BLaER1 treated with 17β-estradiol and CSF1 and Interleukin-3, amounts not matched to agents 10 nM and 100 nM (cell line): Measurements from ENCODE around the gene RASL11B.

Experiments used
- H3K27ac ChIP-seq, 11 experiments: shearing (Covaris generic); formaldehyde crosslinking; 2 replicates each; pipeline ENCODE4 v1.8.1; 2022
- H3K27me3 ChIP-seq, 11 experiments: shearing (Covaris generic); formaldehyde crosslinking; 2 replicates each; pipeline ENCODE4 v1.8.1; 2022
- H3K36me3 ChIP-seq, 11 experiments: shearing (Covaris generic); formaldehyde crosslinking; 2 replicates each; pipeline ENCODE4 v1.8.1; 2022
- H3K4me1 ChIP-seq, 10 experiments: shearing (Covaris generic); formaldehyde crosslinking; 2 replicates each; pipeline ENCODE4 v1.8.1; 2022
- H3K4me2 ChIP-seq, 11 experiments: shearing (Covaris generic); formaldehyde crosslinking; 2 replicates each; pipeline ENCODE4 v1.8.1; 2022
- H3K4me3 ChIP-seq, 10 experiments: shearing (Covaris generic); formaldehyde crosslinking; 2 replicates each; pipeline ENCODE4 v1.8.1; 2022
- H3K9ac ChIP-seq, 11 experiments: shearing (Covaris generic); formaldehyde crosslinking; 2 replicates each; pipeline ENCODE4 v1.8.1; 2022
- H3K9me3 ChIP-seq, 11 experiments: shearing (Covaris generic); formaldehyde crosslinking; replicated peaks in 1 of 11; 2 replicates each; pipeline ENCODE4 v1.8.1; 2022
- H4K20me1 ChIP-seq, 11 experiments: shearing (Covaris generic); formaldehyde crosslinking; 2 replicates each; pipeline ENCODE4 v1.8.1; 2022
- Cebpa-rat ChIP-seq, 11 experiments: shearing (Covaris generic); IDR thresholded peaks; 2 replicates each; pipeline ENCODE4 v1.8.1; 2022

The RASL11B gene

GRCh38 chr4:52865300-52865699 lies 3.2 kb downstream of the RASL11B start:
- Histone ChIP-seq H3K4me1 (peaks cover 8 to 19% (median 15%) of the 10 kb centered on the region in 10 experiments; a peak in 17 of 20 replicates), H3K27me3 (peaks cover 30 to 35% (median 32%) of the 10 kb centered on the region in 11 experiments), H3K9ac (no peak overlapping the region), H3K36me3 (peaks cover 0 to 8% (median 0%) of the 10 kb centered on the region in 11 experiments; a peak in 5 of 22 replicates), H3K4me3 (no peak overlapping the region), H3K4me2 (no peak overlapping the region), H4K20me1 (peaks cover 0 to 4% (median 0%) of the 10 kb centered on the region in 11 experiments; a peak in 1 of 22 replicates), H3K9me3 (peaks cover 11 to 26% (median 15%) of the 10 kb centered on the region in 11 experiments; a peak in 19 of 22 replicates), H3K27ac (no peak overlapping the region)
- TF ChIP-seq Cebpa-rat (IDR thresholded peaks at IDR 0.05), result no peak

GRCh38 chr4:52866734-52867133 lies 4.6 kb downstream of the RASL11B start:
- no peak overlapping the region for H3K4me3 ChIP-seq
- H4K20me1 ChIP-seq, result peaks cover 0 to 4% (median 0%) of the 10 kb centered on the region in 11 experiments; a peak in 1 of 22 replicates
- H3K27ac ChIP-seq, result no peak overlapping the region
- peaks cover 15 to 21% (median 18%) of the 10 kb centered on the region in 11 experiments for H3K27me3 ChIP-seq
- H3K4me1 ChIP-seq, result peaks cover 1 to 10% (median 8%) of the 10 kb centered on the region in 10 experiments; a peak in 17 of 20 replicates
- no peak for TF ChIP-seq Cebpa-rat (IDR thresholded peaks at IDR 0.05)
- H3K4me2 ChIP-seq, result no peak overlapping the region
- no peak overlapping the region for H3K9ac ChIP-seq
- H3K9me3 ChIP-seq, result peaks cover 9 to 16% (median 11%) of the 10 kb centered on the region in 11 experiments; a peak in 18 of 22 replicates
- H3K36me3 ChIP-seq, result peaks cover 6 to 19% (median 12%) of the 10 kb centered on the region in 11 experiments; a peak in 14 of 22 replicates

GRCh38 chr4:52867163-52867562 lies 5.0 kb downstream of the RASL11B start:
- peaks cover 5 to 12% (median 7%) of the 10 kb centered on the region in 11 experiments; a peak in 18 of 22 replicates for H3K9me3 ChIP-seq
- no peak overlapping the region for H3K27ac ChIP-seq
- no peak overlapping the region for H3K4me3 ChIP-seq
- H3K27me3 ChIP-seq, result peaks cover 11 to 17% (median 14%) of the 10 kb centered on the region in 11 experiments
- no peak overlapping the region for H3K9ac ChIP-seq
- peaks cover 0 to 8% (median 6%) of the 10 kb centered on the region in 10 experiments; a peak in 15 of 20 replicates for H3K4me1 ChIP-seq
- H4K20me1 ChIP-seq, result peaks cover 0 to 4% (median 0%) of the 10 kb centered on the region in 11 experiments; a peak in 1 of 22 replicates
- H3K36me3 ChIP-seq, result peaks cover 6 to 24% (median 14%) of the 10 kb centered on the region in 11 experiments; a peak in 15 of 22 replicates
- no peak for TF ChIP-seq Cebpa-rat (IDR thresholded peaks at IDR 0.05)
- H3K4me2 ChIP-seq, result no peak overlapping the region

GRCh38 chr4:52868133-52868532 lies 6.0 kb downstream of the RASL11B start:
- Histone ChIP-seq H3K9ac (no peak overlapping the region), H4K20me1 (no peaks in the 10 kb centered on the region), H3K27ac (no peak overlapping the region), H3K4me1 (no peaks in the 10 kb centered on the region; a peak in 1 of 20 replicates), H3K27me3 (peaks cover 1 to 7% (median 4%) of the 10 kb centered on the region in 11 experiments; a peak in 21 of 22 replicates), H3K4me3 (no peak overlapping the region), H3K9me3 (peaks cover 0 to 2% (median 0%) of the 10 kb centered on the region in 11 experiments; a peak in 4 of 22 replicates), H3K36me3 (peaks cover 6 to 33% (median 17%) of the 10 kb centered on the region in 11 experiments; a peak in 15 of 22 replicates), H3K4me2 (no peak overlapping the region)
- TF ChIP-seq Cebpa-rat (IDR thresholded peaks at IDR 0.05), result no peak

GRCh38 chr4:52869196-52869595 lies 7.1 kb downstream of the RASL11B start:
- TF ChIP-seq Cebpa-rat (IDR thresholded peaks at IDR 0.05), result no peak
- H3K9ac ChIP-seq, result no peak overlapping the region
- H4K20me1 ChIP-seq, result no peaks in the 10 kb centered on the region
- H3K27me3 ChIP-seq, result no peaks in the 10 kb centered on the region
- no peaks in the 10 kb centered on the region for H3K9me3 ChIP-seq
- H3K27ac ChIP-seq, result no peak overlapping the region
- H3K4me3 ChIP-seq, result no peak overlapping the region
- H3K36me3 ChIP-seq, result peaks cover 6 to 43% (median 23%) of the 10 kb centered on the region in 11 experiments; a peak in 16 of 22 replicates
- H3K4me1 ChIP-seq, result no peaks in the 10 kb centered on the region
- no peak overlapping the region for H3K4me2 ChIP-seq

GRCh38 chr4:52869656-52870055 lies 7.5 kb downstream of the RASL11B start:
- TF ChIP-seq Cebpa-rat (IDR thresholded peaks at IDR 0.05), result no peak
- peaks cover 6 to 45% (median 24%) of the 10 kb centered on the region in 11 experiments; a peak in 16 of 22 replicates for H3K36me3 ChIP-seq
- no peak overlapping the region for H3K9ac ChIP-seq
- H3K9me3 ChIP-seq, result no peaks in the 10 kb centered on the region
- H3K27me3 ChIP-seq, result no peaks in the 10 kb centered on the region
- no peaks in the 10 kb centered on the region for H4K20me1 ChIP-seq
- no peak overlapping the region for H3K4me3 ChIP-seq
- H3K4me1 ChIP-seq, result no peaks in the 10 kb centered on the region
- H3K27ac ChIP-seq, result no peak overlapping the region
- no peak overlapping the region for H3K4me2 ChIP-seq

GRCh38 chr4:52870225-52870624 lies 8.1 kb downstream of the RASL11B start:
- H3K9me3 ChIP-seq, result no peaks in the 10 kb centered on the region
- H3K4me3 ChIP-seq, result no peak overlapping the region
- no peaks in the 10 kb centered on the region for H3K27me3 ChIP-seq
- no peak overlapping the region for H3K27ac ChIP-seq
- no peak for TF ChIP-seq Cebpa-rat (IDR thresholded peaks at IDR 0.05)
- H3K4me1 ChIP-seq, result no peaks in the 10 kb centered on the region
- peaks cover 6 to 45% (median 24%) of the 10 kb centered on the region in 11 experiments; a peak in 16 of 22 replicates for H3K36me3 ChIP-seq
- H3K4me2 ChIP-seq, result no peak overlapping the region
- no peak overlapping the region for H3K9ac ChIP-seq
- H4K20me1 ChIP-seq, result no peaks in the 10 kb centered on the region

GRCh38 chr4:52873191-52873590 lies 11.1 kb downstream of the RASL11B start:
- no peak for TF ChIP-seq Cebpa-rat (IDR thresholded peaks at IDR 0.05)
- H3K4me2 ChIP-seq, result no peak overlapping the region
- H3K27ac ChIP-seq, result no peak overlapping the region
- H3K4me3 ChIP-seq, result no peak overlapping the region
- peaks cover 0 to 15% (median 8%) of the 10 kb centered on the region in 10 experiments; a peak in 13 of 20 replicates for H3K4me1 ChIP-seq
- no peaks in the 10 kb centered on the region for H4K20me1 ChIP-seq
- H3K27me3 ChIP-seq, result no peaks in the 10 kb centered on the region
- H3K9me3 ChIP-seq, result no peaks in the 10 kb centered on the region
- no peak overlapping the region for H3K9ac ChIP-seq
- H3K36me3 ChIP-seq, result peaks cover 6 to 40% (median 19%) of the 10 kb centered on the region in 11 experiments; a peak in 16 of 22 replicates

- Histone ChIP-seq H4K20me1 (no peaks in the 10 kb centered on the region), H3K27me3 (no peaks in the 10 kb centered on the region), H3K36me3 (peaks cover 6 to 40% (median 19%) of the 10 kb centered on the region in 11 experiments; a peak in 16 of 22 replicates), H3K27ac (no peak overlapping the region), H3K4me1 (peaks cover 0 to 15% (median 8%) of the 10 kb centered on the region in 10 experiments; a peak in 13 of 20 replicates), H3K4me3 (no peak overlapping the region), H3K4me2 (no peak overlapping the region), H3K9me3 (no peaks in the 10 kb centered on the region), H3K9ac (no peak overlapping the region)
- no peak for TF ChIP-seq Cebpa-rat (IDR thresholded peaks at IDR 0.05)
Observed at GRCh38 chr4:52873861-52874343, 11.8 kb downstream of the RASL11B start.
